Left kidney (tissue), 2 donors: Measurements from ENCODE around the gene EPM2A. TPM values are rescaled to one million over a fixed set of nuclear protein-coding genes. Genes with fewer than 3 reads are reported as not detected.
A peak's percentile ranks its signal among the peaks of the same experiment; 100 is the strongest.
"Not testable (repeated sequence)": the region's sequence is repeated elsewhere in the genome, so short reads cannot be mapped to it uniquely, and the experiment has no call there.

Experiments
- DNase-seq: peaks from one replicate; pipeline ENCODE4 v3.0.0-alpha.2; 2013
- polyA plus RNA-seq: library from polyadenylated mRNA; unstranded; fragments of 120-200 nt; gene quantifications from one replicate; pipeline ENCODE4 v1.2.1, GENCODE V29; 2013; ENCODE audit not compliant: insufficient read length

The EPM2A gene
- polyA plus RNA-seq, 1 donor = 16.6 TPM

DNA sequence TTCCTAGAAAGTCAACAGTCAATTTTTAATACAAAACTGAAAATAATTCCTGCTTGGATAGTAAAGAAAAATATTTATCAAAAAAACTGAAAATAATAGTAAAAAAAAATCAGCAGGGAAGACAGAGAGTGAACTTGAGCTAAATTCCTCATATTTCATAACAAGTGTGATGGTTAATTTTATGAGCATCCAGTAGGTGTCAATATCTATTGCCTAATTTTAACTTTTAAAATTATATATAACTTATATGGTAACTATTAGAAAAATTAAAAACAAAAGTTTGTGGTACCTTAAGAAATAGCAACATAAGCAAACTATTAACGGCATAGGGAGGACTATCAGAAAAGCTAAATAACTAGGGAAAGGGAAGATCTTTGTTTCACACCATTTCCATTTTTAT lies 2.1 kb downstream of the EPM2A start:
- DNase-seq = no peak

- DNase-seq = no peak
These were observed 3.9 kb downstream of the EPM2A start for GRCh38 chr6:145731447-145731846.

GRCh38 chr6:145729887-145730286 lies 5.4 kb downstream of the EPM2A start:
- DNase-seq = no peak

DNA sequence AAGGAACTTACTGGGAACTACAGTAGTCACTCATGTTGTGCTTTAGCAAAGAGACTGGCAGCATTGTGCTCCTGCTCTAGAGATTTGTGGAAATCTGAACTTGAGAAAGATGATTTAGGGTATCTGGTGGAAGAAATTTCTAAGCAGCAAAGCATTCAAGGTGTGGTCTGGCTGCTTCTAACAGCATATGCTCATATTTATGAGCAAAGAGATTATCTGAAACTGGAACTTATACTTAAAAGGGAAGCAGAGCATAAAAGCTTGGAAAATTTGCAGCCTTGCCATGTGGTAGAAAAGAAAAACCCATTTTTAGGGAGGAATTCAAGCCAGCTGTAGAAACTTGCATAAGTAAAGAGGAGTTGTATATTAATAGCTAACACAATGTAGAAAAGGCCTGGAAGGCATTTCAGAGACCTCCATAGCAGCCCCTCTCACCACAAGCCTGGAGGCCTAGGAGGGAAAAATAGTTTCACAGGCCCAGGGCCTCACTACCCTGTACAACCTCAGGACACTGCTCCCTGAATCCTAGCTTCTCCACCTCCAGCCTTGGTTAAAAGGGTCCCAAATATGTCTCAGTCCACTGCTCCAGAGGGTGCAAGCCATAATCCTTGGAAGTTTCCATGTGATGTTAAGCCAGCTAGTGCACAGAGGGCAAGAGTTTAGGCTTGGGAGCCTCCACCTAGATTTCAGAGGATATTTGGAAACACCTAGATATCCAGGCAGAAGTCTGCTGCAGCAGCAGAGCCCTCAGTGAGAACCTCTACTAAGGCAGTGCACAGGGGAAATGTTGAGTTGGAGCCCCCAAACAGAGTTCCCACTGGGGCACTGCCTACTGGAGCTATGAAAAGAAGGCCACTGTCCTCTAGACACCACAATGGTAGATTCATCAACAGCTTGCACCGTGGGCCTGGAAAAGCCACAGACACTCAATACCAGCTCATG lies 6.6 kb downstream of the EPM2A start:
- DNase-seq = no peak

GRCh38 chr6:145727817-145728388 lies 7.4 kb downstream of the EPM2A start:
- DNase-seq = no peak

DNA sequence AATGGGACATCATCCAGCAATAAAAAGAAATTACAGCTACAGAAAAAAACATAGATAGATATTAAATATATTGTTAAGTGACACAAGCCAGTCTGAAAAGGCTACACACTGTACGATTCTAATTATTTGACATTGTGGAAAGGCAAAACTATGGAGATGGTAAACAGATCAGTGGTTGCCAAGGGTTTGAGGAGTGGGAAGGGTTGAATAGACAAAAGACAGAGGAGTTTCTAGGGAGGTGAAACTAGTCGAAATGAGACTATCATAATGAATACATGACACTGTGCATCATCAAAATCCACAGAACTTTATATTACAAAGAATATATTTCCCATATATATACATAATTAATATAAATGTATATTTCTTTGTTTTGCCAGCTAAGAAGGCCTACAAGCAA lies 9.8 kb downstream of the EPM2A start:
- no peak for DNase-seq

DNA sequence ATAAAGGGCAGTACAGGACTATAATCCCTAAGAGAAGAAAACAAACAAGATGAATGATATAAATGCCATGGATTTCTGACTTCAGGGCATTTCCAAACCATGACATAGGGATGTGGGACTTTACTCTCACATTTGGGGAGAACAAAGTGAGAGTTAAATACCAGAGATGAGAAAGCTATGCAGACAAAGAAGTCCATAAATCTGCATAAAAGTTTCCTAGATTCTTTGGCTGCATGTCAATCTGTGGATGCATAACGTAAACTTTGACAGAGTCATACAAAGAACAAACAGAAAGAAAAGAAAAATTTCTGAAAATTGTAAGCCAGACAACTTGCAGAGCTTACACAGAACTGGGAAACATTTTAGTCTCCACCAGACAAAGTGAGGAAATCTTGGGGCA lies 11.7 kb downstream of the EPM2A start:
- DNase-seq = no peak

DNA sequence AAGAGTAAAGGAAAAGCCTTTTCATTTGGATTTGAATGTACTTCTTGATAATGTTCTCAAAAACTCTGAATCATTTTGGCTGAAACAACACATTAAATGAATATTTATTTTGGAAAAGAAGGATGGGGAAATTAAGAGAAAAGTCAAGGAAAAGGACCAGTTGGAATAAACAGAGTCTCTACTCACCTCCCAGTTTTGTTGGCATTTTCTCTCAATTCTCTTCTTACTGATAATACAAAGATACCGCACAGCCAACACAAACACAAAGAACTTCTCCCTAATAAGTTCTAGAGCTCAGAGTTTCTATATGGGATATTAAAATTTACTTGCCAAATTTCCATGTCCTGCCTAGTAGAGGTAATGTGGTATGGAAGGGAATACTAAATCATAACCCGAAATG lies 13.1 kb downstream of the EPM2A start:
- no peak for DNase-seq

DNA sequence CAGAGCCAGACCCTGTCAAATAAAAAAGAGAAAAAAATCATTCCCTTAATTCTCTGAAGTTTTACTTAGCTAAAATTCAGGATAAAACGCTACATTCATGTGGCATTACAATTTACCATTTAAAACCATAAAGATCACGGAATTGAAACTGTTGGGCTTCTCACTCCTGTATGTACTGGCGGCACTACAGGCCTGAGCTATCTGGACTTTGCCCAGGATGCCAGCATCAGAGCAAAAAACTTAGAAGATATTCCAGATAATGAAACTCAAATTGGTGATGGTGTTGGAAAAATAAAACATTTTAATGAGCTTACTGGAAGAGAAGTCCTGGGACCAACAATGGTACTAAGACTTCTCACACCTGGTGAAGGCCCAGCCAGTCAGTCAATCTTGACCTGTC lies 14.2 kb downstream of the EPM2A start:
- no peak for DNase-seq

- no peak for DNase-seq
These were observed 19.9 kb downstream of the EPM2A start for GRCh38 chr6:145715426-145715825.

GRCh38 chr6:145714731-145715130 lies 20.6 kb downstream of the EPM2A start:
- no peak for DNase-seq

GRCh38 chr6:145713773-145714172 lies 21.5 kb downstream of the EPM2A start:
- no peak for DNase-seq

- no peak for DNase-seq
These were observed 23.9 kb downstream of the EPM2A start for GRCh38 chr6:145711372-145711771.

DNA sequence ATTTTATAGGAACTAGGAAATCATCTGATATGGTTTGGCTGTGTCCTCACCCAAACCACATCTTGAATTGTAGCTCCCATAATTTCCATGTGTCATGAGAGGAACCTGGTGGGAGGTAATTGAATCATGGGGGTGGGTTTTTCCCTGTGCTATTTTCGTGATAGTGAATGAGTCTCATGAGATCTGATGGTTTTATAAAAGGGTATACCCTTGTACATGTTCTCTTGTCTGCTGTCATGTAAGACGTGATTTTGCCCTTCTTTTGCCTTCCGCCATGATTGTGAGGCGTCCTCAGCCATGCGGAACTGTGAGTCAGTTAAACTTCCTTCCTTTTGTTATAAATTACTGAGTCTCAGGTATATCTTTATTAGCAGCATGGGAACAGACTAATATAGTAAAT lies 27.9 kb downstream of the EPM2A start:
- no peak for DNase-seq

DNA sequence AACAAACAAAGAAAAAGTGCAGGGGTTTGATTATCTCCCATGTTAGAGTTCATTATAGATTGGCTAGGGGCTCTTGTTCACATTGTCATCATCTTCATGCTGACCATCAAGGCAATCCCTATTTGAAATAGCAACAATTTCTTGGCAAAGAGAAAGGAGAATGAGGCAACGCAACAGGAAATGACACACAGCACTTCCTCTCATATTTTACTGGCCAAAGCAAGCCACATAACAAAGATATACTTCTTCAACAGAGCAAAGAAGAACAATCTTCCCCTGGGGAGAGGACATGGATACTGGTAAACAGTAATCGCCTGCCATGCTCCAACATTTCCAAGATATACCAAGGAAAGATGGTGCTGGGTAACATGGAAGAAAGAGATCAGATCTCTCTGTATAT lies 29.8 kb downstream of the EPM2A start:
- no peak for DNase-seq

GRCh38 chr6:145704143-145704781 lies 31.1 kb downstream of the EPM2A start:
- DNase-seq = peak; percentile 18

DNA sequence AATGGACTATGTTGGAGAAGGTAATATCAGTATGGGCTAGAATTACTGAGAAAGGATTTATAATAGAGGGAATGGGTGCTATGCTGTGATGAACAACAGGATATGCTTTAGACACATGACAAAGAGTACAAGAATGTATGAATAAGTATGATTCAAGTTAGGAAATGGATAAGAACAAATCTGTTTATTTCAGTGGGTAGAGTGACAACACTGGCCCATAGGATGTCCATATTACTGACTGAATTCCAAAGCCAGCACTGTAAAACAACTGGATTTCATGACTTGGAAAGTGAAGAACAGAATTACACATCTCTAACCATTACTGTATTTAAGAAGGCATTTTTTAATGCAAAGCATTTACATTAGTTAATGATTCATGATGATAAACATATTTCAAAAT lies 35.9 kb downstream of the EPM2A start:
- no peak for DNase-seq

DNA sequence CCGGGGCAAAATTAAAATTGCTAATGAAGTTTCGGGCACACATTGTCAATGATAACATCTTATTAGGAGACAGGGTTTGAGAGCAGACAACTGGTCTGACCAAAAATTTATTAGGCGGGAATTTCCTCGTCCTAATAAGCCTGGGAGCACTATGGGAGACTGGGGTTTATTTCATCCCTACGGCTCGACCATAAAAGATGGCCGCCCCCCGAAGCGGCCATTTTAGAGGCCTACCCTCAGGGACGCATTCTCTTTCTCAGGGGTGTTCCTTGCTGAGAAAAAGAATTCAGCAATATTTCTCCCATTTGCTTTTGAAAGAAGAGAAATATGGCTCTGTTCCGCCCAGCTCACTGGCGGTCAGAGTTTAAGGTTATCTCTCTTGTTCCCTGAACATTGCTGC lies 37.9 kb downstream of the EPM2A start:
- DNase-seq = not testable (repeated sequence)

DNA sequence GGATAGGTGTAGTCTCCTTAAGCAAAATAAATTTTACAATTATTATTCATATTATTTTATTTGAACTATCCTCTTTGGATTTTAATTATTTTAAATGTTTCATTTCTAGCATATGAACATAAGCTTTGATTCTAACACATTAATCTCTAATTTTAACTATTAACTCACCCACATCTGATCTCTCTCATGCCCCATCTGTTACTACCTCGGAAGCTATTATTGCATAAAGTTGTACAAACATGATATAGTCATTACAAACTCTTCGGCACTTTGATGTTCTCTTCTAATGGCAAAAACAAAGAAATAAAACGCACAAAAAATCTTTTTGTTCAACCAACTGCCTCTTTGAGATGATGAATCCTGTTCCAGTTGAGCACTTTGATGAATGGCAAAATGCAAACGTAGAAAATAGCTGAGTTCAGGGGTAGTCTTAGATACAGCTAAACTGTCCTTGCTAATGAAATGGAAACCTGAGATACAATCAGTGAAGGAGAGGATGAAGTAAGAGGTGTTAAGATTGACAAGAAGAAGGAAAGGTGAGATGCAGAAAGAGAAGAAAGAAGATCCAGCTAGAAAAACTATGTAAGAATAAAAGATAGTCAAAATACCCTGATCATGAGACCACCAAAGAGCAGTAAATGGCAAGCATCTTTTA lies 41.1 kb downstream of the EPM2A start:
- DNase-seq = no peak

- no peak for DNase-seq
These were observed 44.4 kb downstream of the EPM2A start for GRCh38 chr6:145690969-145691368.

DNA sequence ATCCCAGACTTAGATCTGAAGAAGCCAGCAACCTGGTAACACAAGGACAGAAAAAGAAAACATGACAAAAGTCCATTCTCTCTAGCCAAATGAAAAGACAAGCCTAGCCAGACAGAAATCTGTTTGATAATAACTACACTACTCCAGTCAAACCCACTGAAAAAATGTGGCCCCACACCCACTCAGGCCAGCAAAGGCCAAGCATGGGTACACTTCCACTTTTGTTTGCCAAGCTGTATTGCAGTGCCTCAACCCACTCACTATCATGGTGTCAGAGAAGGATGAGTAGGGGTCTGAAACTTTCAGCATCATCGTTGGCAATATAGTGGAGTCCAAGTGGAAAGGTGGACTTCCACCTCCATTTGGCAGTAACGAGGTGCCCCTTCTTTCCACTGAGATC lies 45.8 kb downstream of the EPM2A start:
- DNase-seq = no peak

GRCh38 chr6:145688493-145688905 lies 46.8 kb downstream of the EPM2A start:
- DNase-seq = peak; percentile 7

GRCh38 chr6:145685932-145686331 lies 49.4 kb downstream of the EPM2A start:
- DNase-seq = no peak
